ENCODE data around the gene S1PR1. TPM values are rescaled to one million over a fixed set of nuclear protein-coding genes. Genes with fewer than 3 reads are reported as not detected.

S1PR1 gene
- polyA plus RNA-seq, 2 donors, result 2.4 to 6.0 TPM

- peaks cover 6 to 8% of the 10 kb centered on the region in 2 donors for H3K4me1 ChIP-seq (ENCODE audit: control insufficient read depth in 2 of 2, insufficient read depth in 2 of 2, low read length in 1 of 2)
- H3K9me3 ChIP-seq (ENCODE audit: control insufficient read depth in 2 of 2, insufficient read depth in 1 of 2, low read depth in 1 of 2, low read length in 1 of 2), result no peaks in the 10 kb centered on the region
- no peaks in the 10 kb centered on the region for H3K36me3 ChIP-seq (ENCODE audit: control insufficient read depth in 2 of 2, insufficient read depth in 2 of 2, low read length in 1 of 2)
- peak overlapping the region; percentile 42 to 66 for H3K27ac ChIP-seq (ENCODE audit: low read depth in 2 of 2, low read length in 1 of 2)
- H3K27me3 ChIP-seq (ENCODE audit: control insufficient read depth in 1 of 2, insufficient read depth in 2 of 2, low read length in 2 of 2), result no peaks in the 10 kb centered on the region
- 1 to 3% methylated on average over 43 of the region's 43 CpGs for WGBS, 2 donors
- H3K4me3 ChIP-seq (ENCODE audit: low read depth in 1 of 2, low read length in 2 of 2), result peak overlapping the region; percentile 48 to 64
These were observed 913 bp upstream of the S1PR1 start for GRCh38 chr1:101235696-101236515.

GRCh38 chr1:101237229-101237837 is 514 bp downstream of the S1PR1 start:
- H3K4me3 ChIP-seq (ENCODE audit: low read depth in 1 of 2, low read length in 2 of 2), result peak overlapping the region; percentile 48 to 64
- no peaks in the 10 kb centered on the region for H3K9me3 ChIP-seq (ENCODE audit: control insufficient read depth in 2 of 2, insufficient read depth in 1 of 2, low read depth in 1 of 2, low read length in 1 of 2)
- no peaks in the 10 kb centered on the region for H3K27me3 ChIP-seq (ENCODE audit: control insufficient read depth in 1 of 2, insufficient read depth in 2 of 2, low read length in 2 of 2)
- H3K4me1 ChIP-seq (ENCODE audit: control insufficient read depth in 2 of 2, insufficient read depth in 2 of 2, low read length in 1 of 2), result peaks cover 6 to 8% of the 10 kb centered on the region in 2 donors
- peak overlapping the region; percentile 34 to 36 for H3K27ac ChIP-seq (ENCODE audit: low read depth in 2 of 2, low read length in 1 of 2)
- WGBS, 2 donors, result 2 to 4% methylated on average over 12 of the region's 12 CpGs
- H3K36me3 ChIP-seq (ENCODE audit: control insufficient read depth in 2 of 2, insufficient read depth in 2 of 2, low read length in 1 of 2), result no peaks in the 10 kb centered on the region

- Histone ChIP-seq H3K9me3 (ENCODE audit: control insufficient read depth in 2 of 2, insufficient read depth in 1 of 2, low read depth in 1 of 2, low read length in 1 of 2) (no peaks in the 10 kb centered on the region), H3K36me3 (ENCODE audit: control insufficient read depth in 2 of 2, insufficient read depth in 2 of 2, low read length in 1 of 2) (no peaks in the 10 kb centered on the region), H3K4me3 (ENCODE audit: low read depth in 1 of 2, low read length in 2 of 2) (peak overlapping the region; percentile 24 to 64), H3K27ac (ENCODE audit: low read depth in 2 of 2, low read length in 1 of 2) (no peak overlapping the region), H3K27me3 (ENCODE audit: control insufficient read depth in 1 of 2, insufficient read depth in 2 of 2, low read length in 2 of 2) (no peaks in the 10 kb centered on the region), H3K4me1 (ENCODE audit: control insufficient read depth in 2 of 2, insufficient read depth in 2 of 2, low read length in 1 of 2) (peaks cover 6 to 8% of the 10 kb centered on the region in 2 donors)
- 11 to 20% methylated on average over 14 of the region's 14 CpGs for WGBS, 2 donors
These were observed 1.3 kb downstream of the S1PR1 start for GRCh38 chr1:101238031-101238628.

DNA sequence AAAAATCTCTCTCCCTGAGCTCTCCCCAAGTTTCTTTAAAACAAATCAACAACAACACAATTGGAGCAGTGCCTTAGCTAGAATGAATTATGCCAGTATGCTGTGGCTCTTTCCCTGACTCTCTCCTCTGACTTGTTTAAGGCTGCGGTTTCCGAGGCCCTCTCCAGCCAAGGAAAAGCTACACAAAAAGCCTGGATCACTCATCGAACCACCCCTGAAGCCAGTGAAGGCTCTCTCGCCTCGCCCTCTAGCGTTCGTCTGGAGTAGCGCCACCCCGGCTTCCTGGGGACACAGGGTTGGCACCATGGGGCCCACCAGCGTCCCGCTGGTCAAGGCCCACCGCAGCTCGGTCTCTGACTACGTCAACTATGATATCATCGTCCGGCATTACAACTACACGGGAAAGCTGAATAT is 1.9 kb downstream of the S1PR1 start:
- no peaks in the 10 kb centered on the region for H3K9me3 ChIP-seq (ENCODE audit: control insufficient read depth in 2 of 2, insufficient read depth in 1 of 2, low read depth in 1 of 2, low read length in 1 of 2)
- peaks cover 6 to 8% of the 10 kb centered on the region in 2 donors for H3K4me1 ChIP-seq (ENCODE audit: control insufficient read depth in 2 of 2, insufficient read depth in 2 of 2, low read length in 1 of 2)
- H3K27ac ChIP-seq (ENCODE audit: low read depth in 2 of 2, low read length in 1 of 2), result peak overlapping the region in 1 of 2 donors; percentile 38
- H3K4me3 ChIP-seq (ENCODE audit: low read depth in 1 of 2, low read length in 2 of 2), result no peak overlapping the region
- WGBS, 2 donors, result 6 to 8% methylated on average over 17 of the region's 17 CpGs
- no peaks in the 10 kb centered on the region for H3K36me3 ChIP-seq (ENCODE audit: control insufficient read depth in 2 of 2, insufficient read depth in 2 of 2, low read length in 1 of 2)
- no peaks in the 10 kb centered on the region for H3K27me3 ChIP-seq (ENCODE audit: control insufficient read depth in 1 of 2, insufficient read depth in 2 of 2, low read length in 2 of 2)

DNA sequence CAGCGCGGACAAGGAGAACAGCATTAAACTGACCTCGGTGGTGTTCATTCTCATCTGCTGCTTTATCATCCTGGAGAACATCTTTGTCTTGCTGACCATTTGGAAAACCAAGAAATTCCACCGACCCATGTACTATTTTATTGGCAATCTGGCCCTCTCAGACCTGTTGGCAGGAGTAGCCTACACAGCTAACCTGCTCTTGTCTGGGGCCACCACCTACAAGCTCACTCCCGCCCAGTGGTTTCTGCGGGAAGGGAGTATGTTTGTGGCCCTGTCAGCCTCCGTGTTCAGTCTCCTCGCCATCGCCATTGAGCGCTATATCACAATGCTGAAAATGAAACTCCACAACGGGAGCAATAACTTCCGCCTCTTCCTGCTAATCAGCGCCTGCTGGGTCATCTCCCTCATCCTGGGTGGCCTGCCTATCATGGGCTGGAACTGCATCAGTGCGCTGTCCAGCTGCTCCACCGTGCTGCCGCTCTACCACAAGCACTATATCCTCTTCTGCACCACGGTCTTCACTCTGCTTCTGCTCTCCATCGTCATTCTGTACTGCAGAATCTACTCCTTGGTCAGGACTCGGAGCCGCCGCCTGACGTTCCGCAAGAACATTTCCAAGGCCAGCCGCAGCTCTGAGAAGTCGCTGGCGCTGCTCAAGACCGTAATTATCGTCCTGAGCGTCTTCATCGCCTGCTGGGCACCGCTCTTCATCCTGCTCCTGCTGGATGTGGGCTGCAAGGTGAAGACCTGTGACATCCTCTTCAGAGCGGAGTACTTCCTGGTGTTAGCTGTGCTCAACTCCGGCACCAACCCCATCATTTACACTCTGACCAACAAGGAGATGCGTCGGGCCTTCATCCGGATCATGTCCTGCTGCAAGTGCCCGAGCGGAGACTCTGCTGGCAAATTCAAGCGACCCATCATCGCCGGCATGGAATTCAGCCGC is 2.5 kb downstream of the S1PR1 start:
- Histone ChIP-seq H3K9me3 (ENCODE audit: control insufficient read depth in 2 of 2, insufficient read depth in 1 of 2, low read depth in 1 of 2, low read length in 1 of 2) (no peaks in the 10 kb centered on the region), H3K36me3 (ENCODE audit: control insufficient read depth in 2 of 2, insufficient read depth in 2 of 2, low read length in 1 of 2) (no peaks in the 10 kb centered on the region), H3K27ac (ENCODE audit: low read depth in 2 of 2, low read length in 1 of 2) (peak overlapping the region; percentile 18 to 38), H3K27me3 (ENCODE audit: control insufficient read depth in 1 of 2, insufficient read depth in 2 of 2, low read length in 2 of 2) (no peaks in the 10 kb centered on the region), H3K4me3 (ENCODE audit: low read depth in 1 of 2, low read length in 2 of 2) (peak overlapping the region in 1 of 2 donors; percentile 25), H3K4me1 (ENCODE audit: control insufficient read depth in 2 of 2, insufficient read depth in 2 of 2, low read length in 1 of 2) (peaks cover 6 to 8% of the 10 kb centered on the region in 2 donors)
- WGBS, 2 donors, result 75 to 78% methylated on average over 42 of the region's 42 CpGs

GRCh38 chr1:101240041-101240430 is 3.2 kb downstream of the S1PR1 start:
- no peaks in the 10 kb centered on the region for H3K27me3 ChIP-seq (ENCODE audit: control insufficient read depth in 1 of 2, insufficient read depth in 2 of 2, low read length in 2 of 2)
- H3K4me3 ChIP-seq (ENCODE audit: low read depth in 1 of 2, low read length in 2 of 2), result no peak overlapping the region
- WGBS, 2 donors, result 70 to 72% methylated on average over 10 of the region's 10 CpGs
- H3K36me3 ChIP-seq (ENCODE audit: control insufficient read depth in 2 of 2, insufficient read depth in 2 of 2, low read length in 1 of 2), result no peaks in the 10 kb centered on the region
- H3K4me1 ChIP-seq (ENCODE audit: control insufficient read depth in 2 of 2, insufficient read depth in 2 of 2, low read length in 1 of 2), result peaks cover 6 to 8% of the 10 kb centered on the region in 2 donors
- no peak overlapping the region for H3K27ac ChIP-seq (ENCODE audit: low read depth in 2 of 2, low read length in 1 of 2)
- no peaks in the 10 kb centered on the region for H3K9me3 ChIP-seq (ENCODE audit: control insufficient read depth in 2 of 2, insufficient read depth in 1 of 2, low read depth in 1 of 2, low read length in 1 of 2)

- H3K27ac ChIP-seq (ENCODE audit: low read depth in 2 of 2, low read length in 1 of 2), result no peak overlapping the region
- H3K36me3 ChIP-seq (ENCODE audit: control insufficient read depth in 2 of 2, insufficient read depth in 2 of 2, low read length in 1 of 2), result no peaks in the 10 kb centered on the region
- H3K27me3 ChIP-seq (ENCODE audit: control insufficient read depth in 1 of 2, insufficient read depth in 2 of 2, low read length in 2 of 2), result no peaks in the 10 kb centered on the region
- H3K4me3 ChIP-seq (ENCODE audit: low read depth in 1 of 2, low read length in 2 of 2), result no peak overlapping the region
- no peaks in the 10 kb centered on the region for H3K9me3 ChIP-seq (ENCODE audit: control insufficient read depth in 2 of 2, insufficient read depth in 1 of 2, low read depth in 1 of 2, low read length in 1 of 2)
- H3K4me1 ChIP-seq (ENCODE audit: control insufficient read depth in 2 of 2, insufficient read depth in 2 of 2, low read length in 1 of 2), result peaks cover 4% of the 10 kb centered on the region in 2 donors
These were observed 4.8 kb downstream of the S1PR1 start for GRCh38 chr1:101241485-101242225.

DNA sequence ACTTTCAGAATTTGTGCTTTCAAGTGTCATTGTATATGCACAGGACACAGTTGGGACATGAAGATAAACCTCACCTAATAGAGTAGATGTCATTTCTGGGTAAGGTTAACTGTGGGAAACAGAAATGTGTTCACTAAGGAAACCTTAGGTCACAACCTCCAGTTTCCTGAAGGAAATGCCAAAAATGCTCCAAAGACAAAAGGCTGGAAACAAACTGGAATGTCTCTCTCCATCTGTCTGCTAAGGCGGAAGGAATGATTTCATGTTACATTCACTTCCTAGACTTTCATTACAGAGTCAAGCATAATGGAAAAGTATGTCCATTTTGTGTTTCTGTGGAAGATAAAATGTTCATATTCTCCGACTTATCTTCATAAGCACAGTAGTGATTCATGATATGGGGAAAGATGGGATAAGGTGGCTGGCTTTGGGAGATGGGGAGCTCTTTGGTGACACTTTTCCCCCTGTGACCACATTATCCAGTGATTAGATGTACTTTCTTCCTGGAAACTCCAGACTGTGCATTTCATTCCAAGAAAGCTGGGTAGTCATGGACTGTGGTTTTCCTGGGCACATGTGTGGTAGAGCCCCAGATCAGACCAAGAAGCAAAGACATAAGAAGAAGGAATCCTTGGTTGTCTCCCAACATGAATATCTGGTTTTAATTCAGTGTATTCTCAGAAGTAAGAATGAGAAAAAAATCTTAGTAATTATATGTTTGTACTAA is 5.7 kb downstream of the S1PR1 start:
- Histone ChIP-seq H3K27ac (ENCODE audit: low read depth in 2 of 2, low read length in 1 of 2) (peak overlapping the region in 1 of 2 donors; percentile 13), H3K4me1 (ENCODE audit: control insufficient read depth in 2 of 2, insufficient read depth in 2 of 2, low read length in 1 of 2) (peaks cover 0 to 4% of the 10 kb centered on the region in 2 donors), H3K36me3 (ENCODE audit: control insufficient read depth in 2 of 2, insufficient read depth in 2 of 2, low read length in 1 of 2) (no peaks in the 10 kb centered on the region), H3K9me3 (ENCODE audit: control insufficient read depth in 2 of 2, insufficient read depth in 1 of 2, low read depth in 1 of 2, low read length in 1 of 2) (no peaks in the 10 kb centered on the region), H3K4me3 (ENCODE audit: low read depth in 1 of 2, low read length in 2 of 2) (no peak overlapping the region), H3K27me3 (ENCODE audit: control insufficient read depth in 1 of 2, insufficient read depth in 2 of 2, low read length in 2 of 2) (no peaks in the 10 kb centered on the region)
- 79 to 81% methylated on average over 2 of the region's 2 CpGs for WGBS, 2 donors
